HepG2 (cell line): ENCODE data around the gene AXIN1. TPM values are rescaled to one million over a fixed set of nuclear protein-coding genes. Genes with fewer than 3 reads are reported as not detected.
A peak's percentile ranks its signal among the peaks of the same experiment; 100 is the strongest.

Experiments
- HDAC1 ChIP-seq: sonication (generic); formaldehyde crosslinking; IDR thresholded peaks from 2 replicates; pipeline ENCODE4 v1.5.1; 2020; ENCODE audit warnings: mild to moderate bottlenecking, missing genetic modification reagents
- MAZ ChIP-seq, 2 experiments: sonication (generic) in 1 of 2; formaldehyde crosslinking in 1 of 2; IDR thresholded peaks; 2 replicates each; pipeline versions ENCODE4 v1.5.0 to v1.6.1; 2012 to 2020; ENCODE audit warnings: low read depth in 2 of 2, mild to moderate bottlenecking in 2 of 2, borderline replicate concordance in 1 of 2, improper control_type of control experiment in 1 of 2, low read length in 1 of 2, missing genetic modification reagents in 1 of 2, moderate library complexity in 1 of 2
- MBD4 ChIP-seq: IDR thresholded peaks from 2 replicates; pipeline ENCODE4 v1.6.1; 2012; ENCODE audit warnings: low read length, inconsistent platforms, borderline replicate concordance
- NFYB ChIP-seq: sonication (generic); formaldehyde crosslinking; IDR thresholded peaks from 2 replicates; pipeline ENCODE4 v1.4.0; 2020; ENCODE audit warnings: missing genetic modification reagents
- NFYC ChIP-seq: IDR thresholded peaks from 2 replicates; pipeline ENCODE4 v1.6.1; 2016; ENCODE audit warnings: missing genetic modification reagents, missing compliant biosample characterization
- RCOR2 ChIP-seq: IDR thresholded peaks from 2 replicates; pipeline ENCODE4 v1.6.1; 2016; ENCODE audit warnings: missing biosample characterization, missing genetic modification reagents
- RFXANK ChIP-seq: IDR thresholded peaks from 2 replicates; pipeline ENCODE4 v1.6.1; 2016
- SNAPC4 ChIP-seq: sonication (generic); formaldehyde crosslinking; IDR thresholded peaks from 2 replicates; pipeline ENCODE4 v1.4.0; 2020; ENCODE audit warnings: mild to moderate bottlenecking, missing genetic modification reagents
- SP1 ChIP-seq, 2 experiments: fragments of 450-650 bp in 1 of 2; sonication (generic) in 1 of 2; formaldehyde crosslinking in 1 of 2; IDR thresholded peaks; 2 replicates each; pipeline versions ENCODE4 v1.4.0 to v1.6.1; 2016 to 2020; ENCODE audit warnings: missing genetic modification reagents in 1 of 2
- YY1 ChIP-seq: IDR thresholded peaks from 2 replicates; pipeline ENCODE4 v1.6.1; 2011; ENCODE audit warnings: low read length, low read depth, moderate library complexity, mild to moderate bottlenecking; ENCODE audit not compliant: insufficient read depth, insufficient replicate concordance
- ZNF232 ChIP-seq: sonication (generic); formaldehyde crosslinking; IDR thresholded peaks from 2 replicates; pipeline ENCODE4 v1.4.0; 2020; ENCODE audit warnings: missing genetic modification reagents, borderline replicate concordance
- ZNF407 ChIP-seq: sonication (generic); formaldehyde crosslinking; IDR thresholded peaks from one replicate; pipeline ENCODE4 v1.5.1; 2020; ENCODE audit warnings: mild to moderate bottlenecking, missing genetic modification reagents; ENCODE audit errors: not compliant biosample characterization
- ZNF574 ChIP-seq: sonication (generic); formaldehyde crosslinking; IDR thresholded peaks from 2 replicates; pipeline ENCODE4 v1.4.0; 2020; ENCODE audit warnings: missing genetic modification reagents
- polyA plus RNA-seq, 8 experiments: library from polyadenylated mRNA; depleted of rRNA in 3 of 8; stranded (reverse) in 7 of 8; unstranded in 1 of 8; fragments of >200 nt; fragmentation: Illumina TruSeq in 4 of 8; extraction: Trizol in 4 of 8; gene quantifications; 2 replicates each; pipeline versions ENCODE4 v1.2.1 to v1.2.3, GENCODE V29; 2011 to 2016; ENCODE audit warnings: low read depth in 4 of 8, missing spikeins in 1 of 8, mixed read lengths in 1 of 8; ENCODE audit not compliant: insufficient read depth in 1 of 8
- total RNA-seq, 5 experiments: library from RNA; depleted of rRNA; stranded (reverse); fragments of >200 nt; fragmentation: Illumina TruSeq; extraction: Trizol; gene quantifications; 2 replicates each; pipeline ENCODE4 v1.2.3, GENCODE V29; 2016; ENCODE audit warnings: low read depth in 1 of 5

The AXIN1 gene
- total and polyA plus RNA-seq, 2 of the 13 experiments (the other 11 are each of a cell fraction or from before 2014, with no cell fraction given) = 24.0 to 26.0 TPM

- no peak for TF ChIP-seq ZNF407
- no peak for TF ChIP-seq SNAPC4
- TF ChIP-seq HDAC1 (CRISPR knock-in tag) = peak; percentile 59
- TF ChIP-seq SP1 (IDR thresholded peaks at IDR 0.05) = no peak
- TF ChIP-seq SP1 (CRISPR knock-in tag; IDR thresholded peaks at IDR 0.05) = peak; percentile 90
- no peak for TF ChIP-seq MBD4
- TF ChIP-seq YY1 = peak; percentile 80
- peak; percentile 91 for TF ChIP-seq NFYB (CRISPR knock-in tag)
- TF ChIP-seq MAZ (IDR thresholded peaks at IDR 0.05; ENCODE audit: borderline replicate concordance, low read depth, low read length) = peak; percentile 39; the same call in 1 of the 2 replicates
- TF ChIP-seq MAZ (CRISPR knock-in tag; IDR thresholded peaks at IDR 0.05; ENCODE audit: low read depth) = no peak; the same call in 1 of the 2 replicates
- no peak for TF ChIP-seq ZNF232
- no peak for TF ChIP-seq RCOR2 (CRISPR knock-in tag)
- no peak for TF ChIP-seq RFXANK (CRISPR knock-in tag)
- TF ChIP-seq ZNF574 (CRISPR knock-in tag) = no peak; the same call in 1 of the 2 replicates
- peak; percentile 91 for TF ChIP-seq NFYC
These were observed 17.9 kb upstream of the AXIN1 start, which contains the start of gene MRPL28 (continued) for GRCh38 chr16:370443-370842.
